ENCODE measurements around the gene MRPL50.

The MRPL50 gene

DNA sequence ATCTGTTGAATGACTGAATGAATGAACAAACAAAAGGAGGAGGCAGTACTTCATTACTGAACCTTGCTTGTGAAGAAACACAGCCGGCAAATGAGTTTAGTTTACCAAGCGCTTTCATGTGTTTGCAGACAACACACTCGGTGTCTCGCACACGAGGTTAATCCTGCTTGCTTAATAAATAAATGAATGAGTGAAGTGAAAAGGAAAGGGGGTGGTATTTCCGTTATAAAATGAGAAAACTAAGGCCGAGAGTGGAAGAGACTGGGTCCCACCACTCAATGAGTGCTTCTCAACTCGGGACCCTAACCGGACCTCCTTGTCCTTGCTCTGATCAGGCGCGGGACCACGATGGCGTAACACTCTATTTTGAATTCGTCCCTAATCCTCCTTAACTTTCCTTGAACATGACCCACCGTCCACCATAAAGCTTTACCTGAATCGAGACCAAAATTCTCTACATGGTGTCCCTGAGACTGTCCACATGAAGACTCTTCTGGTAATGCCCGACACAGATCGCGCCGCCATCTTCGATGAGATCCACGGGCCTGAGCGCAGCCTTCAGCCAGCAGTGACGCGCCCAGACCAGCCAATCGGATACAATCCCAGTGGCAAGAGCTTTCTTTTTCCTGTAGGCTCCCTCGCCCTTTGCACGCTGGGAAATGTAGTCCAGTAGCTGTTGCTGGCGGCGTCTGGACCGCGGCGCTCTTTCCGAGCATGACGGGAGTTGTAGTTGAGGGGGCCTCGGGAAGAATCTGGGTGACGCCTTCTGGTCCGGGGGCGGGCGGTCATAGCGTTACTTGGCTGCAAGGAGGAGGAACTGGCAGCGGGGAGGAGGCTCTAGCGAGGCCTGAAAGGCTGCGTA is at the start of gene MRPL50, which contains the start of gene ZNF189:
Gene MRPL50, minus strand, starts transcription at position 551 of the 862 bp plus-strand sequence. Its CDS starts 26 bp downstream, at position 525.
Gene ZNF189, plus strand, starts transcription at position 784 of the 862 bp plus-strand sequence. CDS start 306 bp downstream, outside the sequence.
- DNase-seq = peak; percentile 99

DNA sequence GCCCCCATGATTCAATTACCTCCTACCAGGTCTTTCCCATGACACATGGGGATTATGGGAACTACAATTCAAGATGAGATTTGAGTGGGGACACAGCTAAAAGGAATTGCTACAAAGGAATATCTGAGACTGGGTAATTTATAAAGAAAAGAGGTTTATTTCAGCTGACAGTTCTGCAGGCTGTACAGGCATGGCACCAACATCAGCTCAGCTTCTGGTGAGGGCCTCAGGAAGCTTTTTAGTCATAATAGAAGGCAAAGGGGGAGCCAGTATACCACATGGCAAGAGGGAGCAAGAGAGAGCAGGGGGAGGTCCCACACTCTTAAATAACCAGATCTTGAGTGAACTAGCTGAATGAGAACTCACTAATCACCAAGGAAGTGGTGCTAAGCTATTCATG is 48.3 kb upstream of the MRPL50 start:
- DNase-seq = no peak

DNA sequence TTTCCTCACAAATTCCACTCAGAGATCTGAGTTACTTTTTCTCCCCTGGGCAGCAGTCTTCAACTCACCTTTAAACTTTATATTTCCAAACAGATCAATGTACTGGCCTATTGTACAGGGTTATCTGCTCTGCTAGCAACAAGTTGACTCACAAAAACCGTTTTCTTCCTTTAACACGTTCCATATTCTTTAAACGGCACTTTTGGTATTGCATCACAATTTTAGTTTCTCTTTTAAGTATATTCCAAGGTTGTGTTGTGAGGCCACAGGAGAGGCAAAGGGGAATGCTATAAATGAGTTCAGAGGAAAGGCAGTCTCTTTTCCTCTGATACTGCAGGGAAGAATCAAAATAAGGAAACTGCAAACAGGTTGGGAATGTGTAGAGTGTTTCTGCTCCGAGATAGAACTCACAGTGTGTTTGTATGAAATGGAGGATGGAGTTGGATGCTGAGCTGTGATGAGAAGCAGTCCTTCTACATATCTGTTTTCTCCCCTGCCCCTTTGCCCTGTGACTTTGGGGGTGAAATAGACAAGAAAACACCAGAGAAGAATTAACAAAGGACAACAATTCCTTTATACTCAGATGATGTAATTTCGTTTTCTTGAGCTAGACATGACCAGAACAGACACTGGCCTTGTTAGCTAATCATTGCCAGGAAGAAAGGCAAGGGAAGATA is 47.1 kb upstream of the MRPL50 start:
- DNase-seq = peak; percentile 75

DNA sequence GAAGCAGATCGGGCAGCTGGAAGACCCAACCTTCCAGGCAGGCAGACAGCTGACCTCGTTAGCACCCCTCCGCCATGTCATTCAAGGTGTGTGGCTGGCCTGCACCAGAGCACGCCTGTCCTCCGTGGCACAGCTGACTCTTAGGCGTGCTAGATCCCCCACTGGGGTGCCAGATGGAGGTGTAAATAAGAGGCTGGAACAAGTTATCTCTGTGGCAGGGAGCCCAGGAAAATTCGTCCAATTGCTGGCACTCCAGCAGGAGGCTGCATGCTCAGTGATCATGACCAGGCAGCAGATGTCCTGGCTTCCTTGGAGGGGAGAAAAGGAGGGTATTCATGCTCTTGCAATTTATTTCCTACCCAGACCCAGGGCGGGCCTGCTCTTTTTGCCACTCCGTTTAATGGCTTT is 45.0 kb upstream of the MRPL50 start:
- DNase-seq = no peak

DNA sequence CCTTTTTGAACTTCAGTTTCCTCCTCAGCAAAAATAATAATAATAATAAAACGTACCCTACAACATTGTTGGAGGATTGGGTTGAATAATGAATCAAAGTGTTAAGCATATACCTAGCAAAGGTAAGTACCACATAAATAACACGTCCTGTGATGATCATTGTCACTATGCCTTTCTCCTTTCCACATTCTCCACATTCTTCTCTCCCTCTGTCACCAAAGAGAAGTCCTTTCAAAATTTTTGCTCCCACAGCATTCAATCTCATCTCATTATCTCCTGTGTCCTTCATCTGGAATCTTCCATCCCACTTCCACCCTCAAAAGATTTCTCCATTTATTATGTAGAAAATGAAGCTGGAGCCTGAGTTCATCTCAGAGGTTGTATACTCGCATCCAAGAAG is 44.3 kb upstream of the MRPL50 start:
- DNase-seq = no peak

DNA sequence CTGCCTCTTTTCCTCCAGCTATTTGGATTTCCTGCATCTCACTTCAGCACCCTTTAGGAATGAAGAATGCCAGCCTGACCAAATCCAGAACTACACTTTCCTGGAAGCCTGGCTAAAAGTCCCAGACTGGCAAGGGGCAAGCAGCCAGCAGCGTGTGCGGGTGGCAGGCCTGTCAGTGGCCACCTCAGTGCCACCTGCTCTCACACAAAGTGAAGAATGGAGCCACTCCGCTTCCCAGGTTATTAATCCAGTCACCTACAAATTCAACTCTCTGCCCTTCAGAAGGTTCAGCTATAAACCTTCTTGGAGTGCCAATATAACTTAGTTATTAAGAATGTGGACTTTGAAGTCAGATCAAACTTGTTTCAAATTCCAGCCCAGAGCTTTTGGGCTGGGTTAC is 43.9 kb upstream of the MRPL50 start:
- no peak for DNase-seq

DNA sequence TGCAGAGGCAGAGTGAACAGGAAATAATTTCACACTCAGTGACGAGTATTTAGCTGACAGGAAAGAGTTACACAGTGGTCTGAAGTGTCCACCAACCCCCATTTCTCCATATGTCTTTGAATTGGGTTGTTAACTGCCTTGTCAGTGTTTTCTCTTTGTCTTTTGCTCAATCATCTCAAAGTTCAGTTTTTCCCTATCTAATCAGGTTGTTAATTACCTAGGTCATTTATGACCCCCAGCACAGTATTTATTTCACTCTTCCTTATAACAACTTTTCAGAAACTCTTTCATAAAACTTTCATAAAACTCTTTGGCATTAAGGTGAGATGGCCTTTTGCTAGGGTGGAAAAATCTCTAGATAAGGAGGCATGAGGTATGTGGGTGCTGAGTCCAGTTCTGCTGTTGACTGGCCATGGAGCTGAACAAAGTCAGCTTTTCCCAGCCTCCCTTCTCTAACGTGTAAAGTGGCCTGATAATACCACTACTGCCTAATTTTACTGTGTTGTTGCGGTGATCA is 42.4 kb upstream of the MRPL50 start:
- DNase-seq = no peak

DNA sequence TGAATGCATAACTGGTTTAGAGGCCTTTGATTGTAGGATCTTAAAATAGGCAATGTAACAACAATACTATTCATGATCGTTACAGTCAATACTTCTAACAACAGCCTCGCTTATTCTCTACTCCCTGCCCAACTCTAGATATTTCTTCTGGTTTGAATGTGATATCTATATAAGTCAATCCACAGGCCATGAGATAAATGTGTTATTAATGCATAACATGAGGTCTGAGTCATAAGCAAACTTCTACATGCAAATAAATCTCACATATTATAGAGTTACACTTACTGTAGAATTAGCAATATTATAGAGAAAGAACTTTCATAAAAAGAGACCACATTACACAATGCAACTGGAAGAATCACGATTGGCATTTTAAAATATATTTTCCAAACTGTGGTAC is 40.1 kb upstream of the MRPL50 start:
- no peak for DNase-seq

DNA sequence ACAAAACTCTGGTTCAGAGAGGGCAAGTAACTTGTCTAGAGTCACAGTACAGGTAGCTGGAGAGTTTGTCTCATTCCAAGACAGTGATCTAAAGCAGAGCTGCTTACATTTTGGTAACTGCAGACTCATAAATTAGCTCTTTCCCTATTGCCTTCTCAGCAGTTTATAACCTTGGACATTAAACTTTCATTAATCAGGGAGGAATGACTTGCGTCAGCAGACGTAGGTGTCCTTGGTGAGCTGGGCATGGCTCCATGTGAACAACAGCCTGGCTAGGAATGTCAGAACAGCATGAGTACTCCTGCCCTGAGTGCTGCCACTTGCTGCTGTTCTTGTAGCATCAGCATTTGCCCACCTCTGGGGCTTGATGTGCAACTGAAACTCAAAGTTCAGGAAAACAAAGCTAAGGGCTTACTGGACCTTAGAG is 39.4 kb upstream of the MRPL50 start:
- no peak for DNase-seq

DNA sequence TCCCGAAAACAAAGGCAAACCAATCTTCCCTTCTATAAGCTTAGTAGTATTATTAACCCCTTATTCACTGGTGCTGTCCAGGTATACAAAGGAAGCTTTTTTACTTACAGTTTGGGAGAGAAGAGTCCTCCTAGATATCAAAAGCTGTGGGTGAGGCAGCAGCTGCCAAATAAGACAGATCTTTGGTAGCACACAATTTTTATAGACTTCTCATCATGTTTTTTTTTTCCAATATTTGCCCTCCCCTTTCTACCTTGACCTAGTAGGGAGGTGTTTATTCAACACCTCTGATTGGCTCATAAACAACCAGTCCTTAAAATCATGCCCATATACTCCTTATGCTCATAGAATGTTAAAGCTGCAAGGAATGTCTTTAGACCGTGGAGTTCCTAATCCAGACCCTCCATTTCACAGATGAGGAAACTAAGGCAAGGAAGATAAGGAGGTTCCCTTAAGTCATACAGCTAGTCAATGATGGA is 37.2 kb upstream of the MRPL50 start, which contains the start of gene ALDOB:
Gene ALDOB, minus strand, starts transcription at position 174 of the 479 bp plus-strand sequence. CDS start 4,887 bp downstream, outside the sequence.
- no peak for DNase-seq

DNA sequence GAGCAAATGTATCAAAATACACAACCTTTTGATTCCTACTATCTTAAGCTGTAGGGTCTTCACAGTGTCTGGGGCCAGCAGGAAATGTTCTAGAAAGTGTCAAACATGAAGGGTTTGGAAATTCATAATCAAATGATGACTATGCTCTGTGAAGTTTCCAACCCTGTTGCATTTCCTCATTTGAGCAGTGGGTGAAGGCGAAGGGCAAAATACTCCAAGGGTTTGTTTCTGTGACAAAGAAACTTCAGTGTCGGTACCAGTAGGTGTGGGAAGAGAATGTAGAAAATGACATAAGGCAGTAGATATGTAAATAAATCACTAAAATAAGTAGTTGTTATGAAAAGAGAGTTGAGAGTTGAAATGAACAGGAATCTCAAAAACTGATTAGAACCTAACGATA is 36.6 kb upstream of the MRPL50 start:
- peak; percentile 38 for DNase-seq

DNA sequence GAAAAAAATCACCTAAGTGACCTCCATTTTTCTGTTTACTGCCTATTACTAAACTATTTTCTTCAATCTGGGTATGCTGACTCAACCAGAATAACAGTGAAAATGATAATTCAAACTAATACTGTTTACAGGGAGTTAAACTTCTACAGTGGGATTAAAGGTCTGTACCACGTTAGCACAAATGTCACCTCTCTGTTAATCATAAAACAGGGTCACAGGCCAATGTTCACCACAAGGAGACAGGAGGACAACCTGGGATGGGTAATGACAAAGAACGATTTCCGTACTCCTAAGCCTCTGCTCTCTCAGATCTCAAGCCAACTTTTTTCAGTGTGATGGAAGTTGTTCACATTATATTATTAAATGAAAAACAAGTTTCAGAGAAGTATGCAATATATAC is 34.8 kb upstream of the MRPL50 start:
- DNase-seq = no peak

DNA sequence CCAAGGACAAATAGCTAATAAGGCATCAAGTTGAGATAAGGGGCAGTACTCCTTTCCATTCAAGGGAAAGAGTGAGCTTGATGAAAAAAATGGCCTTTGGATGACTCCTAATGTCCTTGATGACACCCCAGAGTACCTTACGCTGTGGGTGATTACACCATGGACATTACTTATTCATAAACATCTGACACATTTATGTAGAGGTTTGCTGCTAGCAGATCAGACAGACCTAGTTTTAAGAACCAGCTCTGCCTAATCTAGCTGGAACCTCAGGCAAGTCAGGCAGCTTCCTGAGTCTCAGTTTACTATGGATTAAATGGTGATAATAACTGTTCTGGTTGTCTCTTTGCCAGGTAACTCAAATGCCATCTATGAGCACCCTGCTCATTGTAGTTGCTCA is 34.3 kb upstream of the MRPL50 start:
- no peak for DNase-seq

DNA sequence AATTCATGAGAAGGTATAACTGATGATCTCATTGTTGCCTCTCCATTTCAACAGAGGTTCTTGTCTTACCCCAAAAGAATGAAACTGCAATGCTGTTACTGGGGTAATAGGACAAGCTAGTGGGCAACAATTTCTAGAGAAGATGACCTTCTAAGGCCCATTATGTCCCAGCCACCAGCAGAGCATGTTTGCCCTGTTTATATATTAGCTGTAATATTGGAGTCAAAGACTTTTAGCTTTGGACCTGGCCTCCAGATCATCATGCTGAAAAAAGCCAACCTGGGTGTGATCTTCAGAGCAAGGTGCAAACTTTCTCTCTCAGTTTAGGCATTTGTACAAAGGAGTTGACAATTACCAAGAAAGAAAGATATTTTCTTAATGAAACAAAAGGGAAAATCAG is 33.8 kb upstream of the MRPL50 start:
- no peak for DNase-seq

DNA sequence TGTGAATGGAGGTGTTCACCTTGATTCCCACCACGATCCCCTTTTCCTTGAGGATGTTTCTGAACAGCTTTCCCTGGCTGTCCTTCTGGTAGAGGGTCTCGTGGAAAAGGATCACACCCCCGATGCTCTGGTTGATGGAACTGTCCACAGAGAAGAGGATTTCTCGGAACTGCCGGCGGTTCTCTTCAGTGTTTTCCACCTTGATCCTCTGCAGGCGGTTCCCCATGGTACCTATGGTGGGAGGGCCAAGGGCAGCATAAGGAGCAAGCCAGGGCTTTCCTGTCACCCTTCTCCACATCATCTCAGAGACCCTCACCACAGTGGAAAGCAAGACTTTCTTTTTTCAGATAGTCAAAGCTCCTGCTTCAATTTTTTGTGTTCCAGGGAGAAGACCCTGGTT is 31.3 kb upstream of the MRPL50 start:
- DNase-seq = no peak

DNA sequence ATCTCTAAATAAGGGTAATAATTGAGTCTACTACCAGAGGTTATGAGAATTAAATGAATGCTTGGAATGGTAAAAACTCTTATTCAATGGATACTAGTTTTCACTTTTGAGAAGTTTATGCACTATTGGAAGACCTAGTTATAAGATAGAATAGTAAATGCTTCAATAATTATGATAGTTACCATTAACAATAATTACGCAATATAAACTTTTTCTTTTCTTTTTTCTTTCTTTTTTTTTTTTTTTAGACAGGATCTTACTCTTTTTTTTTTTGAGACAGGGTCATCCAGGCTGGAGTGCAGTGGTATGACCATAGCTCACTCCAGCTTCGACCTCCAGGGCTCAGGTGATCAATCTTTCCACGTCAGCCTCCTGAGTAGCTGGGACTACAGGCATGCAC is 30.5 kb upstream of the MRPL50 start:
- DNase-seq = no peak

DNA sequence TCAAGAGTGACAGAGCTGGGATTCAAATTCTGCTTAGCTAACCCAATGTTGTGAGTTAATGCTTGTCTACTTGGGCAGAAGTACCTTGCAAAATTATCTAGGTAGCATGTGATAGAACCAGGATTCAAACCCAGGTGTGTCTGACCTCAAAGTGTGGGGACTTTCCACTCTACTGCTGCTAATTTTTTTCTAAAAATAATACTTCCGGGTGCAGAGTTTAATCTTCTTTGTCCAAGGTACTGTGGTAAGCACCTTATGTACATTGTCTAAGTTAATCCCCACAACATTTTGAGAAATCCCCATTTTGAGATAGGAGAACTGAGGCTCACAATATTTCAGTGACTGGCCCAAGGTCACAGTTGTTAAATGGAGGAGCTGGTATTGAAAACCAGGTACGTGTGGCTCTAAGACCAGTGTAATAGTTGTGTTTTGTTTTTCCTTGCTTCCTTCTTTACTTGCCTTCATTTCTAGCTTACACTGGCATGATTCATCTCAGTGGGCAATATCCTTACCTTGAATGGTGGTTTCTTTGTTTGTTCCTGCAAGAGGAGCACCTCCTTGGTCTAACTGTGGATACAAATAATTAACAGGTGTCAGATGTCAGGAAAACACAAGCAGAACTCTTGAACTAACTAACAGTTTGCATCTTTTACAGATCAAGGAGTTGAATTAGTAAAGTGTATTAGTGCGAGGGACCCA is 29.7 kb upstream of the MRPL50 start:
- DNase-seq = no peak

DNA sequence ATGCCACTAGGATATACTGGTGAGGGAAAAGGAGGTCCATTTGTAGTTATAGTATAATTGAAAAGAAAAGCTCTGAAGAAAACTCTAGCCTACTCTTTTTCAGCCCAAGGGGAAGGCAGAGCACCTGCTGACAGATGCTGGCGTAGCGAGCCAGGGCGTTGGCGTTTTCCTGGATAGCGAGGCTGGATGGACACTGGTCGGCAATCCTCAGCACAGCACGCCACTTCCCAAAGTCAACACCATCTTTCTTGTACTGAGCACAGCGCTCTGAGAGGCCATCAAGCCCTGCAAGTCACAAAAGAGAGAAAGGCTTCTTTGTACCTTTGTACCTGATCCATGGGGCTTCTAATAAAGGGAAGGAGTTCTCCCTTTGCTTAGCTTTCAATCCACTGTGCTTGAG is 28.9 kb upstream of the MRPL50 start:
- DNase-seq = no peak

DNA sequence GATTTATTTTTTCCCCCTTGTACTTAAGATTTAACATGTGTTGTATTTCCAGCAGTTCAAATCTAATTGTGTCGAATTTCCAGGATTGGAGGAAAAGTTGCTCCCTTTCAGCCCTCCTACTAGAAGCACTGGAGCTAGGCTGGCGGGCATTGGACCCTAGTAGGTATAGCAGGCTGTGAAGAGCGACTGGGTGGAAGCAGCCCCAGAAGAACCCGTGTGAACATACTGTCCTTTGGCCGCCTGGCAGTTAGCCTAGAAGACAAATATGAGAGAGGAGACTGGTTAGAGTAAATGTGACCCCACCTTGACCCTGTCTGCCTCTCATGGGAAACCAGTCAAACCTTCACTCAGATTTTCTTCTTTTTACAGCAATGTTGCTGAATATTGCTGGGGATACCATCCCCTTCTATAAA is 23.2 kb upstream of the MRPL50 start:
- no peak for DNase-seq

DNA sequence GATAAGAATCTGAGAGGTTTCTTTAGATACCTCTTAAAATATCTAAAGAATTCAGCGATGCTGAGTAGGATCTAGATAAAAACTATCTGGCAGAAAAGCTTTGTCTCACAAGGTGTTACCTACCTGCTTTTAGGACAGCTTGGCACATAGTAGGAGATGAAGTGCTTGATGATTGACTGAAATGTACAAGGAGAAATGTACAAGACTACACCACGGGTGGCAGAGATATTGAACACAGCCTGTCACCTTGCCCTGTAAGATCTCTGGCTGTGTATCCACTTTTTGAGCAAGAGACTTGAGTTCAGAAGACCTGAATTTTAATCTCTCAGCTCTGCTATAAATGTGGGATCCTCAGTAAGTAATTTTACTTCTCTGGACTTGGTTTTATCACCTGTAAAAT is 21.4 kb upstream of the MRPL50 start:
- DNase-seq = no peak

DNA sequence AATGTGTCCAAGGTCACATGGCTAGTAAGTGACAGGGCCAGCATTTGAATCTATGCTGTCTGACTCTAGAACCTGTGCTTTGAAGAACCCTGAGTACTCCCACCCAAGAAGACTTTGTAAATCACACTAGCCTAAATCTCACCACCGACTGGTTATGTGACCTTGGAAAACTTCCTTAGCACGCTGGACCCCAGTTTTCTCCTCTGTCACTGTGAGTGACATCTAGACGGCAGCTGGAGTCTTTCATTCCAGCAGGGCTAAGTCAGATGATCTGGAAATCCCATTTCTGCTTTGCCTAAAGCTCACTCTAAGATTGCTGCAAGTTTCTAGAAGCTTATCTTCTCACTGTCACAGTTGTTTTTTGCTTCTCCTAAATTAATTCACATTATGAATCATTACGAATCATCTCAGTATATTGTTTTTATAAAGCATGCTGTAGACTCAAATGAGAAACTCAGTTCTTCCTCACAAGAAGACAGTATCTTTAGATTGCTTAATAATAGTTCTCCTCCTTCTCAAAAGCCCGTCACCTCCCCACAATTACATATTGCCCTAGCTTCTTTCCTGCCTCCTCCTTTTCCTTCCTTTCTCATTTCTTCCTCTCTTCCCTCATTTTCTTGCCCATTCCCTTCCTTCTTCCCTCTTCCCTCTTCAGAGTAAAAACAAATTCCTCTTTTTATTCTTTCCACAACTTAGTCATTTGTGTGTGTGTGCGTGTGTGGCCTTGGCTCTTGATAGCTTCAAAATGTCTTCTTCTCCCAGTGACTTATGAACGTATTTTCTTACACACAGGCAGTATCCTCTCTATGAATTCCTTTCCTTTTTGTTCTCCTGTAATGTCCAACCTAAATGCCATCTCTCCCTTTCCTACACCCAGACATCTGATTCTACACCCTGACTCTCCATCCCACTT is 20.4 kb upstream of the MRPL50 start:
- DNase-seq = no peak

DNA sequence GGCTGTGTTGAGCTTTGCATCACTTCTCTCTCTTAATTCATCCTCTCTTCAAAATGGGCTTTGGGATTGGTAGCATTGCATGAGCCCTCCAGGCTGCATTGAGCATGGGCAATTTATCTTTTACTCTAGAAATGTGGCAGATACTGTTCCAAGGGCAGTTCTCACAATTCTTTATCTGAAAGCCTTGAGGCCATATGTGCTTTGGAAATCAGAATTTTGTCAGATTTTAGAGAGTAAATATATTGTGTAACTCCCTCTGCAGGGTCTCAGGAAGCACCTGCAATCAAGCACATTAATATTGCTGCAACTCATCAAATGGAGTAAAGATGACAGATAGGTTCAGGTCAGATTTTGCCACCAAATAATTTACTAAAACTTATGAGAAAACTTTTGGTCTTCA is 19.6 kb upstream of the MRPL50 start:
- no peak for DNase-seq

All from MV-4-11 (cell line).